ENCODE measurements around the gene PDE6H.

- TF ChIP-seq POLR2A (IDR thresholded peaks at IDR 0.05; ENCODE audit: low read depth, low read length) (no peak), POLR2AphosphoS5 (IDR thresholded peaks at IDR 0.05; ENCODE audit: low read depth, low read length) (no peak)
These were observed 42.5 kb upstream of the PDE6H start for GRCh38 chr12:14930299-14930698.
